Measurements from ENCODE around the gene NADSYN1. TPM values are rescaled to one million over a fixed set of nuclear protein-coding genes. Genes with fewer than 3 reads are reported as not detected.

The NADSYN1 gene
- total RNA-seq, 2 donors from 2014 or later = 45.7 to 71.2 TPM

DNA sequence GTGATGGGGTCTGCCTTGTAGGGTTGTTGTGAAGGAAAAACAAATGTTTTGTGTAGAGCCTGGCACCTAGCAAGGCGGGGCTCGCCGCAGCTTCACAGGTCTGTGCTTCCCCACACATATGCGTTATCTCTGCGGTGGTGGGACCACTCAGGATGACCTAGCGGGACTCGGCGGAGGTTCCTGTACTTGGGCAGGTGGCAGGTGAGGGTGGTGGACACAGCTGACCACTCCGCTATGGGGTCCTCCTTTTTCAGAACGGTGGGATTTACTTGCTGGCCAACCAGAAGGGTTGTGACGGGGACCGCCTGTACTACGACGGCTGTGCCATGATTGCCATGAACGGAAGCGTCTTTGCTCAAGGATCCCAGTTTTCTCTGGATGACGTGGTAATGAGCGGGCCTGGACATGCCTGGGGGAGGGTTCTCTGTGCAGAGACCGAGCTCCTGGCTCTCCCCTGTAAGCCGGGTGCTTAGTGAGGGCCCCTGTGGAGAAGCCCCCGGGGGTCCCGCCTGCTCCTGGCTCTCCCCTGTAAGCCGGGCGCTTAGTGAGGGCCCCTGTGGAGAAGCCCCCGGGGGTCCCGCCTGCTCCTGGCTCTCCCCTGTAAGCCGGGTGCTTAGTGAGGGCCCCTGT lies 21.3 kb downstream of the NADSYN1 start:
- no peaks in the 10 kb centered on the region for H3K9me3 ChIP-seq
- peaks cover 0 to 26% of the 10 kb centered on the region in 2 donors for H3K36me3 ChIP-seq (replicated peaks in 1 of 2; ENCODE audit: insufficient read depth in 1 of 2, low read depth in 2 of 2)
- no peak for ATAC-seq
- DNase-seq = no peak
- H3K4me1 ChIP-seq = no peaks in the 10 kb centered on the region
- no peak for TF ChIP-seq POLR2A (IDR thresholded peaks at IDR 0.05)
- TF ChIP-seq, protein P1, sequence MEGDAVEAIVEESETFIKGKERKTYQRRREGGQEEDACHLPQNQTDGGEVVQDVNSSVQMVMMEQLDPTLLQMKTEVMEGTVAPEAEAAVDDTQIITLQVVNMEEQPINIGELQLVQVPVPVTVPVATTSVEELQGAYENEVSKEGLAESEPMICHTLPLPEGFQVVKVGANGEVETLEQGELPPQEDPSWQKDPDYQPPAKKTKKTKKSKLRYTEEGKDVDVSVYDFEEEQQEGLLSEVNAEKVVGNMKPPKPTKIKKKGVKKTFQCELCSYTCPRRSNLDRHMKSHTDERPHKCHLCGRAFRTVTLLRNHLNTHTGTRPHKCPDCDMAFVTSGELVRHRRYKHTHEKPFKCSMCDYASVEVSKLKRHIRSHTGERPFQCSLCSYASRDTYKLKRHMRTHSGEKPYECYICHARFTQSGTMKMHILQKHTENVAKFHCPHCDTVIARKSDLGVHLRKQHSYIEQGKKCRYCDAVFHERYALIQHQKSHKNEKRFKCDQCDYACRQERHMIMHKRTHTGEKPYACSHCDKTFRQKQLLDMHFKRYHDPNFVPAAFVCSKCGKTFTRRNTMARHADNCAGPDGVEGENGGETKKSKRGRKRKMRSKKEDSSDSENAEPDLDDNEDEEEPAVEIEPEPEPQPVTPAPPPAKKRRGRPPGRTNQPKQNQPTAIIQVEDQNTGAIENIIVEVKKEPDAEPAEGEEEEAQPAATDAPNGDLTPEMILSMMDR (IDR thresholded peaks at IDR 0.05) = no peak
- H3K27me3 ChIP-seq = no peaks in the 10 kb centered on the region
- H3K4me3 ChIP-seq = no peak overlapping the region
- 96 to 98% methylated on average over 19 of the region's 27 CpGs for WGBS, 2 donors
- H3K27ac ChIP-seq = no peak overlapping the region
- intact Hi-C loops (cut with DNase I) = no loop called here

DNA sequence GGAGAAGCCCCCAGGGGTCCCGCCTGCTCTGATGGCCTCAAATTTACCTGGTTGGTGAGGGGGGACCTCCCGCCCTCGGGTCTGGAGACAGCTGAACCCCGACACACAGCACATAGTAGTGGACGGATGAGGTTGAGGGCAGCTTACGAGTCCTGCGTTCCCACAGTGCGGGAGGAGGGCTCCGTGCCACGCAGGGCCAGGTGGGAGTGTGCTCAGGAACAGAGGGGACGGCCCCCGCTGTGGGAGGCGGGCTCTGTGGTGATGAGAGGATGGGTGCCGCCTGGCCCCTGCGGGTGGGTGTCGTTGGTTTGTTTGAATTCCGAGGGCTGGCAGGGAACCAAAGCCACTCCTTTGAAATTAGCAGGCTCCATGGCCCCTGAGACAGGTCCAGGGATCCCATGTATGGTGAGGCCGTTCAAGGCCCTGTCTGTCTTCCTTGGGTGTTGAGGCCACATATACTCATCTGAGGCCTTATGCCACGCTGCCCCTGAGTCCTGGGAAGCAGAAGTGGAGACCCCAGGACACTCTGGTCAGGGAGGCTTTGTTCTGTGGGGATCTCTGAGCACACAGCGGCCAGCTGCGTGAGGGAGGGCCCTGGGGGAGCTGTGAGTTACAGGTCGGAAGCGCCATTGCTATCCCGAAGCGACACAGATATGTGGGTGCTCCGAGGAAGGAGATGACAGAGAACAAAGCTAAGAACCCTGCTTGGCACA lies 21.9 kb downstream of the NADSYN1 start:
- 93 to 95% methylated on average over 12 to 25 of the region's 26 CpGs for WGBS, 2 donors
- H3K36me3 ChIP-seq (replicated peaks in 1 of 2; ENCODE audit: insufficient read depth in 1 of 2, low read depth in 2 of 2) = peaks cover 0 to 26% of the 10 kb centered on the region in 2 donors
- H3K27ac ChIP-seq = no peak overlapping the region
- no peaks in the 10 kb centered on the region for H3K27me3 ChIP-seq
- TF ChIP-seq, protein P1 (IDR thresholded peaks at IDR 0.05) = no peak
- no peak for TF ChIP-seq POLR2A (IDR thresholded peaks at IDR 0.05)
- H3K4me3 ChIP-seq = no peak overlapping the region
- ATAC-seq (no peak), DNase-seq (no peak)
- no peaks in the 10 kb centered on the region for H3K9me3 ChIP-seq
- no peaks in the 10 kb centered on the region for H3K4me1 ChIP-seq
- intact Hi-C loops (cut with DNase I) = no loop called here

DNA sequence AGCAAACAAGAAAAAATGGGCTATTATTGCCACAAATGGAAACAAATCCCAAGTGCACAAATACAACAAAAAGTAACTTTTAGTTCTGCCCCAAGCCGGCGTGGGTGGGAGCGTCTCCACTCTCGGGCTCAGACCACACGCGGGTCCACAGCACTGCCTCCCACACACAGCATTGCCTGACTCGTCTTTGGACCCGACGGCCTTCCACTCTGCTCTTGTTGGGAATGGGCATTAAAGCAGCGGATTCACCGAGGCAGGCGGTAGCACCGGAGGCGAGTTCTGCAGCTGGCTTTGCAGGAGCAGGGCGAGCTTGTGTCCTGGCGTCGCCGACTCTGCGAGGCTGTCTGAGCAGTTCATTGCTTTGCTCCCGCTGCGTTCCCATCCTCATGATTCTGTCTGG lies 23.0 kb downstream of the NADSYN1 start:
- peaks cover 0 to 26% of the 10 kb centered on the region in 2 donors for H3K36me3 ChIP-seq (replicated peaks in 1 of 2; ENCODE audit: insufficient read depth in 1 of 2, low read depth in 2 of 2)
- 94 to 97% methylated on average over 17 to 21 of the region's 21 CpGs for WGBS, 2 donors
- intact Hi-C loops (cut with DNase I) = no loop called here
- ATAC-seq (no peak), DNase-seq (no peak)
- H3K27ac ChIP-seq = no peak overlapping the region
- TF ChIP-seq POLR2A (IDR thresholded peaks at IDR 0.05) = no peak
- TF ChIP-seq, protein P1 (IDR thresholded peaks at IDR 0.05) = no peak
- H3K9me3 ChIP-seq = no peaks in the 10 kb centered on the region
- H3K4me3 ChIP-seq = no peak overlapping the region
- H3K27me3 ChIP-seq = no peaks in the 10 kb centered on the region
- no peaks in the 10 kb centered on the region for H3K4me1 ChIP-seq

DNA sequence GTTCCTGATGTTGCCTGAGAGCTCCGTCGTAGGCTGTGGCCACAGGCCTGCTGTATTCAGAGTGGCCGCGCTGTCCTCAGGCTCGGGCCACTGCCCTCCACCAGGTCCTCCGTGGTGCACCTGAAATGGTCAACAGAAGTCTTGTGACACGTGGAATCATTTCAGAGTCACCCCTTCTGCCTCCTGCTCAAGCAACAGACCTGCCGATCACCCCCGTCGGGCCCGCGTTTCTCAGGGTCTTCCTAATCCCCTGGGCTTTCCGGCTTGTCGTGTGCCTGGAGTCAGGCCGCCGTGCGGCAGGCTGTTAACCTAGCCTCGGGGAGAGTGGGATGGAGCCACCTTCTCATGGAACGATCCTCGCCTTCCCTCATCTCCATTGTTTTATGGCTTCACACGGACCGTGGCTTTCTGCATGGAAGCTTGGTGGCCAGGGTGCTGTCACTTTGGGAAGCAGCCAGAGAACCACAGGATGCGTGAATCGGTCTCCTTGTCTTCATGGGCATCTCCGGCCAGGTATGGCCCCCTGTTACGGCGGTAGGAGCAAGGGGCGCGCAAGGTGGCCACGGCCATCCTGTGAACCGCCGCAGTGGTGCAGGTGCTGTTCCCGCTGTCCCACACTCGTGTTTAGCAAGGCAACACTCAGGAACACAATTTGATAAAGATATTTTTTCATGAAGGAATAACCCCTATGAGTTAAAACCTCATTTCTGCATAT lies 24.1 kb downstream of the NADSYN1 start:
- H3K4me1 ChIP-seq = no peaks in the 10 kb centered on the region
- no peaks in the 10 kb centered on the region for H3K27me3 ChIP-seq
- H3K4me3 ChIP-seq = no peak overlapping the region
- no peak overlapping the region for H3K27ac ChIP-seq
- H3K9me3 ChIP-seq = no peaks in the 10 kb centered on the region
- H3K36me3 ChIP-seq (replicated peaks in 1 of 2; ENCODE audit: insufficient read depth in 1 of 2, low read depth in 2 of 2) = peaks cover 0 to 28% of the 10 kb centered on the region in 2 donors
- TF ChIP-seq, protein P1 (IDR thresholded peaks at IDR 0.05) = no peak
- TF ChIP-seq POLR2A (IDR thresholded peaks at IDR 0.05) = no peak
- intact Hi-C loops (cut with DNase I) = no loop called here
- ATAC-seq (no peak), DNase-seq (no peak)
- 91 to 94% methylated on average over 27 to 34 of the region's 34 CpGs for whole genome bisulfite sequencing, 2 donors

Data from body of pancreas (tissue), 4 donors.